H1 (cell line): ENCODE results near the gene ARHGAP5. TPM values are rescaled to one million over a fixed set of nuclear protein-coding genes. Genes with fewer than 3 reads are reported as not detected.

Experiments
- CTCF ChIA-PET: fragments of 300-600 bp; sonication (Branson Sonifier 250); formaldehyde crosslinking; loops from one replicate; lab custom pipeline; 2021; ENCODE audit not compliant: partially characterized antibody; lab: Charles Lee
- POLR2A ChIA-PET: fragments of 300-600 bp; sonication (Branson Sonifier 250); formaldehyde crosslinking; loops from one replicate; lab custom pipeline; 2021; ENCODE audit warnings: inconsistent platforms; ENCODE audit not compliant: partially characterized antibody; lab: Charles Lee
- DNase-seq, 2 experiments: peaks; one replicate each; pipeline versions ENCODE4 v3.0.0 to v3.0.0-alpha.2; 2010 to 2022; ENCODE audit warnings: low spot score in 2 of 2, low read depth in 1 of 2, mixed read lengths in 1 of 2
- FAIRE-seq: peaks from 2 replicates; lab custom pipeline; 2011; peaks lifted over from hg19 to GRCh38; lab: Jason Lieb, UNC
- H2AFZ ChIP-seq: 2 replicates; pipeline ENCODE4 v1.8.1; 2012; ENCODE audit warnings: low read length, inconsistent platforms
- H2AK5ac ChIP-seq: 2 replicates; pipeline ENCODE4 v1.6.1; 2013; ENCODE audit warnings: low read depth, low read length
- H2BK120ac ChIP-seq: replicated peaks from 2 replicates; pipeline ENCODE3; 2013; ENCODE audit warnings: low read depth, low read length, inconsistent platforms
- H2BK12ac ChIP-seq: 2 replicates; pipeline ENCODE4 v1.6.1; 2013; ENCODE audit warnings: low read depth, low read length
- H2BK15ac ChIP-seq: 2 replicates; pipeline ENCODE4 v1.6.1; 2013; ENCODE audit warnings: low read length
- H2BK20ac ChIP-seq: 2 replicates; pipeline ENCODE4 v1.6.1; 2013; ENCODE audit warnings: low read length
- H2BK5ac ChIP-seq: 2 replicates; pipeline ENCODE4 v1.6.1; 2013; ENCODE audit warnings: low read depth, low read length
- H3K14ac ChIP-seq: 2 replicates; pipeline ENCODE4 v1.6.1; 2013; ENCODE audit warnings: inconsistent platforms; ENCODE audit not compliant: insufficient read length
- H3K18ac ChIP-seq: 2 replicates; pipeline ENCODE4 v1.6.1; 2013; ENCODE audit warnings: low read length; ENCODE audit errors: extremely low read depth
- H3K23ac ChIP-seq: 2 replicates; pipeline ENCODE4 v1.6.1; 2013; ENCODE audit warnings: inconsistent platforms; ENCODE audit not compliant: insufficient read length
- H3K23me2 ChIP-seq: 2 replicates; pipeline ENCODE4 v1.6.1; 2013; ENCODE audit warnings: low read depth, low read length
- H3K27ac ChIP-seq: 2 replicates; pipeline ENCODE4 v1.6.1; 2011; ENCODE audit warnings: low read depth, low read length, inconsistent platforms
- H3K27me3 ChIP-seq, 4 experiments: replicated peaks in 1 of 4; 1 replicate in 1 of 4; 2 replicates in 3 of 4; pipeline versions ENCODE4 v1.6.1 to v1.8.1; 2011 to 2013; ENCODE audit warnings: low read length in 3 of 4, mild to moderate bottlenecking in 3 of 4, inconsistent platforms in 2 of 4, mixed read lengths in 2 of 4, moderate library complexity in 1 of 4; ENCODE audit not compliant: control insufficient read depth in 3 of 4, insufficient read depth in 3 of 4; ENCODE audit errors: extremely low read depth in 1 of 4
- H3K36me3 ChIP-seq, 4 experiments: 2 replicates each; pipeline versions ENCODE4 v1.6.1 to v1.8.1; 2011 to 2013; ENCODE audit warnings: mild to moderate bottlenecking in 4 of 4, low read length in 3 of 4, moderate library complexity in 2 of 4, control low read depth in 1 of 4, inconsistent platforms in 1 of 4; ENCODE audit not compliant: insufficient read depth in 4 of 4, control insufficient read depth in 2 of 4
- H3K4ac ChIP-seq: replicated peaks from 2 replicates; pipeline ENCODE3; 2013; ENCODE audit warnings: low read length, low read depth, mixed read lengths, inconsistent platforms; ENCODE audit not compliant: insufficient read length
- H3K4me1 ChIP-seq, 4 experiments: replicated peaks in 1 of 4; 1 replicate in 1 of 4; 2 replicates in 3 of 4; pipeline versions ENCODE4 v1.6.1 to v1.8.1; 2011 to 2013; ENCODE audit warnings: low read length in 3 of 4, inconsistent platforms in 2 of 4, mixed read lengths in 1 of 4; ENCODE audit not compliant: insufficient read depth in 4 of 4, control insufficient read depth in 3 of 4
- H3K4me2 ChIP-seq, 2 experiments: 2 replicates each; pipeline versions ENCODE4 v1.6.1 to v1.8.1; 2011 to 2013; ENCODE audit warnings: low read depth in 2 of 2, low read length in 2 of 2, control low read depth in 1 of 2, inconsistent platforms in 1 of 2, mild to moderate bottlenecking in 1 of 2; ENCODE audit not compliant: insufficient read depth in 1 of 2
- H3K4me3 ChIP-seq, 4 experiments: fragments of 200-600, 300-600 bp in 1 of 4; sonication (generic), shearing (Covaris generic), sonication (Bioruptor Twin) in 1 of 4; 2 replicates each; pipeline versions ENCODE4 v1.5.1 to v1.8.1; 2011 to 2016; ENCODE audit warnings: low read length in 4 of 4, low read depth in 3 of 4, control low read depth in 2 of 4, inconsistent platforms in 2 of 4, mild to moderate bottlenecking in 2 of 4, mixed read lengths in 1 of 4, moderate library complexity in 1 of 4; ENCODE audit not compliant: insufficient read depth in 2 of 4; ENCODE audit errors: extremely low read depth in 1 of 4
- H3K56ac ChIP-seq: replicated peaks from 2 replicates; pipeline ENCODE3; 2013; ENCODE audit warnings: low read depth, mild to moderate bottlenecking, mixed read lengths, low read length, inconsistent platforms; ENCODE audit not compliant: insufficient read length
- H3K79me1 ChIP-seq: 2 replicates; pipeline ENCODE4 v1.6.1; 2013; ENCODE audit warnings: low read depth, low read length, control low read depth
- H3K79me2 ChIP-seq, 2 experiments: 2 replicates each; pipeline versions ENCODE4 v1.6.1 to v1.8.1; 2012 to 2013; ENCODE audit warnings: low read length in 2 of 2, mild to moderate bottlenecking in 2 of 2, inconsistent platforms in 1 of 2; ENCODE audit not compliant: insufficient read depth in 2 of 2, control insufficient read depth in 1 of 2
- H3K9ac ChIP-seq, 4 experiments: replicated peaks in 1 of 4; 1 replicate in 1 of 4; 2 replicates in 3 of 4; pipeline versions ENCODE4 v1.6.1 to v1.8.1; 2011 to 2013; ENCODE audit warnings: low read depth in 3 of 4, low read length in 3 of 4, control low read depth in 2 of 4, mild to moderate bottlenecking in 2 of 4, moderate library complexity in 2 of 4, inconsistent platforms in 1 of 4; ENCODE audit errors: extremely low read depth in 1 of 4
- H3K9me3 ChIP-seq, 2 experiments: 2 replicates each; pipeline versions ENCODE4 v1.6.1 to v1.8.1; 2012 to 2013; ENCODE audit warnings: mild to moderate bottlenecking in 2 of 2, moderate library complexity in 2 of 2, control low read depth in 1 of 2, inconsistent platforms in 1 of 2, low read depth in 1 of 2, low read length in 1 of 2, mixed read lengths in 1 of 2; ENCODE audit not compliant: insufficient read depth in 2 of 2
- H4K20me1 ChIP-seq, 2 experiments: replicated peaks in 1 of 2; 2 replicates each; pipeline versions ENCODE3 to v1.8.1; 2011 to 2013; ENCODE audit warnings: inconsistent platforms in 2 of 2, low read length in 2 of 2, mild to moderate bottlenecking in 1 of 2; ENCODE audit not compliant: insufficient read depth in 2 of 2, control insufficient read depth in 1 of 2
- H4K5ac ChIP-seq: 2 replicates; pipeline ENCODE4 v1.6.1; 2013; ENCODE audit warnings: low read length, low read depth, mixed read lengths, inconsistent platforms; ENCODE audit not compliant: insufficient read length
- H4K8ac ChIP-seq: 2 replicates; pipeline ENCODE4 v1.8.0; 2013; ENCODE audit warnings: mild to moderate bottlenecking, moderate library complexity, low read length, inconsistent platforms; ENCODE audit not compliant: insufficient read depth; ENCODE audit errors: extremely low read depth
- H4K91ac ChIP-seq: replicated peaks from 2 replicates; pipeline ENCODE3; 2013; ENCODE audit warnings: low read length, mixed read lengths, inconsistent platforms; ENCODE audit not compliant: insufficient read length
- BRCA1 ChIP-seq: IDR thresholded peaks from 2 replicates; pipeline ENCODE4 v1.6.1; 2012; ENCODE audit warnings: low read depth, low read length, improper control_type of control experiment
- CHD1 ChIP-seq: IDR thresholded peaks from 2 replicates; pipeline ENCODE4 v1.6.1; 2012; ENCODE audit warnings: low read depth, low read length, improper control_type of control experiment
- FOSL1 ChIP-seq: IDR thresholded peaks from 2 replicates; pipeline ENCODE4 v1.6.1; 2011; ENCODE audit warnings: mild to moderate bottlenecking, low read depth, low read length, moderate library complexity; ENCODE audit not compliant: insufficient read depth
- GABPA ChIP-seq: IDR thresholded peaks from 2 replicates; pipeline ENCODE4 v1.6.1; 2011; ENCODE audit warnings: mild to moderate bottlenecking, low read length, moderate library complexity, borderline replicate concordance; ENCODE audit not compliant: insufficient read depth
- GTF2F1 ChIP-seq: IDR thresholded peaks from 2 replicates; pipeline ENCODE4 v1.6.1; 2012; ENCODE audit warnings: low read depth, low read length, improper control_type of control experiment, borderline replicate concordance
- HDAC2 ChIP-seq, 2 experiments: fragments of 300-600 bp in 1 of 2; sonication (generic) in 1 of 2; IDR thresholded peaks; 2 replicates each; pipeline ENCODE4 v1.6.1; 2011 to 2012; ENCODE audit warnings: low read depth in 2 of 2, low read length in 2 of 2, mild to moderate bottlenecking in 2 of 2, moderate library complexity in 2 of 2, borderline replicate concordance in 1 of 2, inconsistent platforms in 1 of 2
- KDM4A ChIP-seq: IDR thresholded peaks from one replicate; pipeline ENCODE4 v1.7.1; 2012; ENCODE audit warnings: low read depth, mild to moderate bottlenecking, moderate library complexity, low read length, inconsistent platforms; ENCODE audit not compliant: severe bottlenecking
- RNF2 ChIP-seq: fragments of 200-900, 300-1000 bp; sonication (generic); IDR thresholded peaks from 2 replicates; pipeline ENCODE4 v1.7.1; 2016; ENCODE audit warnings: borderline replicate concordance, low read depth, mild to moderate bottlenecking, antibody characterized with exemption, low read length; ENCODE audit not compliant: poor library complexity, severe bottlenecking; ENCODE audit errors: missing control alignments
- SIN3A ChIP-seq, 2 experiments: IDR thresholded peaks in 1 of 2; conservative IDR thresholded peaks in 1 of 2; 2 replicates each; pipeline ENCODE4 v1.6.1; 2011 to 2012; ENCODE audit warnings: low read length in 2 of 2, improper control_type of control experiment in 1 of 2, low read depth in 1 of 2, mild to moderate bottlenecking in 1 of 2
- SP1 ChIP-seq: IDR thresholded peaks from 2 replicates; pipeline ENCODE4 v1.6.1; 2011; ENCODE audit warnings: low read depth, low read length
- SRF ChIP-seq: IDR thresholded peaks from 2 replicates; pipeline ENCODE4 v1.6.1; 2011; ENCODE audit warnings: mild to moderate bottlenecking, low read depth, low read length, moderate library complexity
- TEAD4 ChIP-seq: IDR thresholded peaks from 2 replicates; pipeline ENCODE4 v1.6.1; 2012; ENCODE audit warnings: low read depth, low read length, inconsistent platforms, mixed read lengths
- WGBS, 2 experiments: shearing (Covaris generic) in 1 of 2; methylation state at CpG; one replicate each; pipeline versions ENCODE4 v1.1.6 to v1.1.7; 2013 to 2015; ENCODE audit warnings: low lambda C conversion rate in 2 of 2, mixed read lengths in 2 of 2, inconsistent platforms in 1 of 2, low coverage in 1 of 2, missing lambda C conversion rate in 1 of 2; ENCODE audit not compliant: insufficient replicate concordance in 2 of 2, insufficient coverage in 1 of 2, insufficient read length in 1 of 2; ENCODE audit errors: extremely low coverage in 1 of 2, missing lambda C conversion rate in 1 of 2; 5-methylcytosine and 5-hydroxymethylcytosine counted together
- polyA plus RNA-seq, 7 experiments: library from polyadenylated mRNA; depleted of rRNA in 3 of 7; stranded (reverse) in 5 of 7; unstranded in 2 of 7; fragments of >200 nt in 5 of 7; fragments of 200-250 nt in 2 of 7; gene quantifications; 1 replicate in 5 of 7; 2 replicates in 1 of 7; 4 replicates in 1 of 7; pipeline versions ENCODE4 v1.2.1 to v1.2.3, GENCODE V29; 2011 to 2013; ENCODE audit warnings: missing spikeins in 2 of 7, mixed read lengths in 2 of 7
- total RNA-seq: library from RNA; stranded (reverse); fragmentation: NEBNext Ultra II Directional; extraction: Animal tissue kit (Norgen Biotek cat#: 25700); gene quantifications from 2 replicates; pipeline ENCODE4 v1.2.1, GENCODE V29; 2021

The ARHGAP5 gene
- total and polyA plus RNA-seq, 2 of the 8 experiments (the other 6 are each of a cell fraction or from before 2014, with no cell fraction given): 7.8 to 77.3 TPM

- no peak overlapping the region for H2BK5ac ChIP-seq
- H3K36me3 ChIP-seq: no peaks in the 10 kb centered on the region
- TF ChIP-seq KDM4A (no peak), RNF2 (no peak), TEAD4 (no peak), FOSL1 (no peak), GTF2F1 (no peak), SIN3A (conservative IDR thresholded peaks at IDR 0.05 in 1 of 2, IDR thresholded peaks at IDR 0.05 in 1 of 2; ENCODE audit: low read depth in 1 of 2, low read length in 2 of 2) (no peak), SP1 (no peak), GABPA (no peak), CHD1 (no peak), HDAC2 (IDR thresholded peaks at IDR 0.05; ENCODE audit: borderline replicate concordance in 1 of 2, low read depth in 2 of 2, low read length in 2 of 2) (no peak), BRCA1 (no peak), SRF (no peak)
- no peak overlapping the region for H4K8ac ChIP-seq
- H4K5ac ChIP-seq: no peak overlapping the region
- H3K23ac ChIP-seq: no peak overlapping the region
- no peak overlapping the region for H3K14ac ChIP-seq
- no peak overlapping the region for H3K56ac ChIP-seq
- no peak overlapping the region for H3K9ac ChIP-seq
- H2BK15ac ChIP-seq: no peak overlapping the region
- no peak overlapping the region for H3K4me2 ChIP-seq
- no peaks in the 10 kb centered on the region for H3K79me1 ChIP-seq
- H3K27ac ChIP-seq: no peak overlapping the region
- no peak overlapping the region for H3K18ac ChIP-seq
- no peaks in the 10 kb centered on the region for H3K27me3 ChIP-seq
- no peaks in the 10 kb centered on the region for H3K9me3 ChIP-seq
- no peak overlapping the region for H3K4me3 ChIP-seq
- ChIA-PET POLR2A (no interaction called here), CTCF (interaction anchor here (1.8 kb wide), 1 partner anchor 46 kb away, joined by 6 read pairs; no protein-coding TSS in a partner anchor)
- FAIRE-seq (no peak), DNase-seq (no peak)
- H2BK12ac ChIP-seq: no peak overlapping the region
- H2AK5ac ChIP-seq: no peak overlapping the region
- no peaks in the 10 kb centered on the region; the same call in 1 of the 2 replicates for H3K23me2 ChIP-seq
- no peak overlapping the region for H4K91ac ChIP-seq
- H2BK120ac ChIP-seq: no peak overlapping the region
- peaks cover 0 to 3% (median 0%) of the 10 kb centered on the region in 4 experiments; a peak in 1 of 7 replicates for H3K4me1 ChIP-seq
- no peak overlapping the region for H2AFZ ChIP-seq
- WGBS, 2 experiments: 100% methylated on average over 3 of the region's 3 CpGs; no CpG with 5 or more reads in 1 of the 2 experiments
- no peak overlapping the region for H2BK20ac ChIP-seq
- no peak overlapping the region for H3K4ac ChIP-seq
- H4K20me1 ChIP-seq: no peaks in the 10 kb centered on the region
- no peaks in the 10 kb centered on the region for H3K79me2 ChIP-seq
These were observed 131.4 kb downstream of the ARHGAP5 start for GRCh38 chr14:32208490-32208889.
